Esophagus muscularis mucosa (tissue), 4 donors: Measurements from ENCODE around the gene NCL. TPM values are rescaled to one million over a fixed set of nuclear protein-coding genes. Genes with fewer than 3 reads are reported as not detected.

ENCODE experiments used
- DNase-seq: peaks from one replicate; pipeline ENCODE4 v3.0.0-alpha.2; 2017; ENCODE audit errors: extremely low spot score
- H3K27ac ChIP-seq, 4 donors: fragments of 200-600 bp; sonication (generic); replicated peaks in 1 of 4; 1 replicate in 3 of 4; 2 replicates in 1 of 4; pipeline ENCODE4 v1.5.1; 2016 to 2019; ENCODE audit warnings: mild to moderate bottlenecking in 1 of 4
- H3K27me3 ChIP-seq, 4 donors: fragments of 200-600 bp; sonication (generic); one replicate each; pipeline versions ENCODE4 v1.5.1 to v1.6.0; 2016 to 2019
- H3K36me3 ChIP-seq, 4 donors: fragments of 200-600 bp; sonication (generic); one replicate each; pipeline ENCODE4 v1.5.1; 2016 to 2019
- H3K4me1 ChIP-seq, 4 donors: fragments of 200-600 bp; sonication (generic); one replicate each; pipeline ENCODE4 v1.5.1; 2016 to 2019
- H3K4me3 ChIP-seq, 4 donors: fragments of 200-600 bp; sonication (generic); 1 replicate in 2 of 4; 2 replicates in 2 of 4; pipeline ENCODE4 v1.5.1; 2016 to 2019; ENCODE audit warnings: mild to moderate bottlenecking in 4 of 4, moderate library complexity in 1 of 4
- H3K9me3 ChIP-seq, 4 donors: fragments of 200-600 bp; sonication (generic); 1 replicate in 3 of 4; 2 replicates in 1 of 4; pipeline ENCODE4 v1.5.1; 2016 to 2019
- CTCF ChIP-seq, 3 experiments: fragments of 200-600 bp in 2 of 3; fragments of 450-650 bp in 1 of 3; sonication (generic) in 2 of 3; IDR thresholded peaks; one replicate each; pipeline ENCODE4 v1.5.1; 2017 to 2019; ENCODE audit warnings: antibody characterized with exemption in 3 of 3, mild to moderate bottlenecking in 2 of 3, moderate library complexity in 1 of 3
- EP300 ChIP-seq: sonication (generic); formaldehyde crosslinking; IDR thresholded peaks from one replicate; pipeline ENCODE4 v1.6.1; 2017; ENCODE audit warnings: antibody characterized with exemption
- POLR2A ChIP-seq: fragments of 450-650 bp; IDR thresholded peaks from one replicate; pipeline ENCODE4 v1.6.1; 2017; ENCODE audit warnings: antibody characterized with exemption, moderate library complexity, mild to moderate bottlenecking, low read depth
- POLR2AphosphoS5 ChIP-seq, 2 donors: sonication (generic); formaldehyde crosslinking; IDR thresholded peaks; one replicate each; pipeline ENCODE4 v1.6.1; 2017; ENCODE audit warnings: antibody characterized with exemption in 2 of 2
- WGBS: methylation state at CpG from one replicate; pipeline ENCODE4 v1.1.5; 2018; 5-methylcytosine and 5-hydroxymethylcytosine counted together
- intact Hi-C: fragments of 100-400 bp; cut with DNase I; formaldehyde crosslinking; loops from one replicate; pipeline ENCODE4 v1.15.1; 2023
- total RNA-seq, 4 donors: library from RNA; depleted of rRNA; stranded (reverse); fragments of >200 nt; gene quantifications; one replicate each; pipeline versions ENCODE4 v1.1.0 to v1.2.1, GENCODE V29; 2016

NCL gene
- total RNA-seq, 4 donors from 2014 or later: 120 to 238 (median 161) TPM

- Histone ChIP-seq H3K27me3 (no peaks in the 10 kb centered on the region), H3K36me3 (peaks cover 0 to 19% (median 0%) of the 10 kb centered on the region in 4 donors), H3K4me3 (no peak overlapping the region), H3K27ac (no peak overlapping the region), H3K9me3 (no peaks in the 10 kb centered on the region), H3K4me1 (no peaks in the 10 kb centered on the region)
- intact Hi-C loops: no loop called here
- TF ChIP-seq EP300 (no peak), CTCF (IDR thresholded peaks at IDR 0.05) (no peak), POLR2A (no peak), POLR2AphosphoS5 (IDR thresholded peaks at IDR 0.05) (no peak)
- no peak for DNase-seq
Observed at GRCh38 chr2:231502596-231502995, 38.3 kb upstream of the NCL start.

- Histone ChIP-seq H3K36me3 (no peaks in the 10 kb centered on the region), H3K27me3 (no peaks in the 10 kb centered on the region), H3K9me3 (no peaks in the 10 kb centered on the region), H3K4me1 (no peaks in the 10 kb centered on the region), H3K27ac (no peak overlapping the region), H3K4me3 (no peak overlapping the region)
- TF ChIP-seq POLR2AphosphoS5 (IDR thresholded peaks at IDR 0.05) (no peak), EP300 (no peak), CTCF (IDR thresholded peaks at IDR 0.05) (no peak), POLR2A (no peak)
- DNase-seq: no peak
- 93% methylated on average over 1 of the region's 1 CpG for WGBS
- intact Hi-C loops: no loop called here
Observed at GRCh38 chr2:231497651-231498050, 33.4 kb upstream of the NCL start.

GRCh38 chr2:231494669-231495068, 30.4 kb upstream of the NCL start:
- no peak for TF ChIP-seq EP300
- TF ChIP-seq POLR2A: no peak
- TF ChIP-seq POLR2AphosphoS5 (IDR thresholded peaks at IDR 0.05): no peak
- no peak for TF ChIP-seq CTCF (IDR thresholded peaks at IDR 0.05)

GRCh38 chr2:231490801-231491200, 26.5 kb upstream of the NCL start:
- H3K27me3 ChIP-seq: no peaks in the 10 kb centered on the region
- intact Hi-C loops: no loop called here
- H3K4me3 ChIP-seq: no peak overlapping the region
- no peaks in the 10 kb centered on the region for H3K4me1 ChIP-seq
- no peaks in the 10 kb centered on the region for H3K36me3 ChIP-seq
- WGBS: 94% methylated on average over 7 of the region's 7 CpGs
- no peak overlapping the region for H3K27ac ChIP-seq
- H3K9me3 ChIP-seq: no peaks in the 10 kb centered on the region
- TF ChIP-seq CTCF (IDR thresholded peaks at IDR 0.05): no peak
- no peak for TF ChIP-seq POLR2A
- TF ChIP-seq EP300: no peak
- DNase-seq: no peak

More at GRCh38 chr2:231494669-231495068, 30.4 kb upstream of the NCL start:
- Histone ChIP-seq H3K27me3 (no peaks in the 10 kb centered on the region), H3K27ac (no peak overlapping the region), H3K4me3 (no peak overlapping the region), H3K9me3 (no peaks in the 10 kb centered on the region), H3K36me3 (no peaks in the 10 kb centered on the region), H3K4me1 (no peaks in the 10 kb centered on the region)
- WGBS: 80% methylated on average over 3 of the region's 3 CpGs
- no peak for DNase-seq
- intact Hi-C loops: no loop called here

GRCh38 chr2:231489990-231490389, 25.7 kb upstream of the NCL start:
- WGBS: 80% methylated on average over 14 of the region's 14 CpGs
- H3K36me3 ChIP-seq: no peaks in the 10 kb centered on the region
- H3K9me3 ChIP-seq: no peaks in the 10 kb centered on the region
- H3K4me3 ChIP-seq: no peak overlapping the region
- no peaks in the 10 kb centered on the region for H3K27me3 ChIP-seq
- intact Hi-C loops: loop anchor here (10.0 kb wide), 1 partner anchor 225 kb away; no protein-coding TSS in a partner anchor
- TF ChIP-seq CTCF (IDR thresholded peaks at IDR 0.05) (peak in 1 of 3 experiments; percentile 39), POLR2AphosphoS5 (IDR thresholded peaks at IDR 0.05) (no peak)
- H3K4me1 ChIP-seq: no peaks in the 10 kb centered on the region
- no peak for DNase-seq
- H3K27ac ChIP-seq: no peak overlapping the region
